CD4-positive, CD25-positive, alpha-beta regulatory T cell (primary cell): ENCODE data around the gene DBH. TPM values are rescaled to one million over a fixed set of nuclear protein-coding genes. Genes with fewer than 3 reads are reported as not detected.
A peak's percentile ranks its signal among the peaks of the same experiment; 100 is the strongest.

Experiments used
- ATAC-seq, 2 donors: fragments of 150-1000 bp; cut with Tn5 transposase; one replicate each; pipeline ENCODE4 v1.10.0; 2021; ENCODE audit warnings: low read depth in 2 of 2, moderate number of reproducible peaks in 2 of 2, moderate library complexity in 1 of 2
- DNase-seq, 3 donors: peaks; one replicate each; pipeline versions ENCODE4 v3.0.0 to v3.0.0-alpha.2; 2012 to 2022; ENCODE audit warnings: mixed read lengths in 1 of 3
- H3K27ac ChIP-seq: one replicate; pipeline ENCODE4 v1.7.0; 2013; ENCODE audit warnings: mild to moderate bottlenecking, low read length; ENCODE audit not compliant: insufficient read depth, poor library complexity, severe bottlenecking
- H3K27me3 ChIP-seq: one replicate; pipeline ENCODE4 v1.7.0; 2013; ENCODE audit warnings: low read length; ENCODE audit not compliant: control insufficient read depth, insufficient read depth
- H3K36me3 ChIP-seq: one replicate; pipeline ENCODE4 v1.7.0; 2013; ENCODE audit warnings: mild to moderate bottlenecking, low read length, moderate library complexity; ENCODE audit not compliant: control insufficient read depth, insufficient read depth
- H3K4me1 ChIP-seq: 2 replicates; pipeline ENCODE4 v1.7.0; 2013; ENCODE audit warnings: mild to moderate bottlenecking, low read length; ENCODE audit not compliant: insufficient read depth, control insufficient read depth, poor library complexity, severe bottlenecking
- H3K4me3 ChIP-seq: one replicate; pipeline ENCODE4 v1.7.0; 2013; ENCODE audit warnings: low read depth, mild to moderate bottlenecking, low read length, moderate library complexity
- H3K9me3 ChIP-seq, 2 experiments: 1 replicate in 1 of 2; 2 replicates in 1 of 2; pipeline ENCODE4 v1.7.0; 2013; ENCODE audit warnings: low read length in 2 of 2, mild to moderate bottlenecking in 1 of 2, moderate library complexity in 1 of 2; ENCODE audit not compliant: control insufficient read depth in 2 of 2
- H3K27ac Mint-ChIP-seq, 3 donors: one replicate each; pipeline ENCODE4 v1.8.0; 2020 to 2022; ENCODE audit warnings: mild to moderate bottlenecking in 3 of 3, mixed read lengths in 3 of 3, moderate library complexity in 2 of 3
- H3K27me3 Mint-ChIP-seq: one replicate; pipeline ENCODE4 v1.8.0; 2022; ENCODE audit warnings: mild to moderate bottlenecking, mixed read lengths
- H3K36me3 Mint-ChIP-seq: one replicate; pipeline ENCODE4 v1.8.0; 2020; ENCODE audit warnings: mixed read lengths
- H3K4me1 Mint-ChIP-seq, 4 donors: one replicate each; pipeline ENCODE4 v1.8.0; 2020 to 2022; ENCODE audit warnings: mixed read lengths in 4 of 4, mild to moderate bottlenecking in 1 of 4
- H3K4me3 Mint-ChIP-seq, 4 donors: one replicate each; pipeline ENCODE4 v1.8.0; 2020 to 2022; ENCODE audit warnings: mild to moderate bottlenecking in 4 of 4, mixed read lengths in 4 of 4, moderate library complexity in 3 of 4
- H3K9me3 Mint-ChIP-seq, 7 donors: one replicate each; pipeline ENCODE4 v1.8.0; 2020 to 2022; ENCODE audit warnings: mixed read lengths in 7 of 7, mild to moderate bottlenecking in 3 of 7, moderate library complexity in 2 of 7
- polyA plus RNA-seq, 4 donors: library from polyadenylated mRNA; unstranded; fragments of 300-500 nt; fragmentation: Illumina TruSeq; gene quantifications; one replicate each; pipeline ENCODE4 v1.2.3, GENCODE V29; 2021
- total RNA-seq: library from RNA; stranded (reverse); gene quantifications from one replicate; pipeline ENCODE4 v1.2.3, GENCODE V29; 2022

DBH gene
- total and polyA plus RNA-seq, 5 donors from 2014 or later: 0.12 TPM; not detected in 4

GRCh38 chr9:133605856-133606707 is 30.1 kb upstream of the DBH start:
- peaks cover 41% of the 10 kb centered on the region for H3K27me3 Mint-ChIP-seq
- H3K4me3 Mint-ChIP-seq: no peak overlapping the region
- no peak overlapping the region for H3K27ac Mint-ChIP-seq
- Histone ChIP-seq H3K36me3 (no peaks in the 10 kb centered on the region), H3K27me3 (peaks cover 2% of the 10 kb centered on the region), H3K27ac (no peak overlapping the region), H3K4me1 (no peaks in the 10 kb centered on the region), H3K4me3 (no peak overlapping the region), H3K9me3 (no peaks in the 10 kb centered on the region)
- peaks cover 0 to 11% (median 0%) of the 10 kb centered on the region in 4 donors for H3K4me1 Mint-ChIP-seq
- H3K9me3 Mint-ChIP-seq: peaks cover 0 to 4% (median 0%) of the 10 kb centered on the region in 7 donors
- no peaks in the 10 kb centered on the region for H3K36me3 Mint-ChIP-seq
- no peak for ATAC-seq
- DNase-seq: no peak

- peaks cover 43% of the 10 kb centered on the region for H3K27me3 Mint-ChIP-seq
- H3K36me3 Mint-ChIP-seq: no peaks in the 10 kb centered on the region
- no peaks in the 10 kb centered on the region for H3K9me3 ChIP-seq
- no peak overlapping the region for H3K27ac ChIP-seq
- H3K36me3 ChIP-seq: no peaks in the 10 kb centered on the region
- H3K9me3 Mint-ChIP-seq: peaks cover 0 to 4% (median 0%) of the 10 kb centered on the region in 7 donors
- H3K4me3 ChIP-seq: no peak overlapping the region
- no peak for ATAC-seq
- H3K4me1 ChIP-seq: no peaks in the 10 kb centered on the region
- H3K4me3 Mint-ChIP-seq: no peak overlapping the region
- DNase-seq: no peak
- H3K4me1 Mint-ChIP-seq: peaks cover 0 to 11% (median 0%) of the 10 kb centered on the region in 4 donors
- no peak overlapping the region for H3K27ac Mint-ChIP-seq
- peaks cover 2% of the 10 kb centered on the region for H3K27me3 ChIP-seq
These were observed 29.5 kb upstream of the DBH start for GRCh38 chr9:133606708-133607025.

DNA sequence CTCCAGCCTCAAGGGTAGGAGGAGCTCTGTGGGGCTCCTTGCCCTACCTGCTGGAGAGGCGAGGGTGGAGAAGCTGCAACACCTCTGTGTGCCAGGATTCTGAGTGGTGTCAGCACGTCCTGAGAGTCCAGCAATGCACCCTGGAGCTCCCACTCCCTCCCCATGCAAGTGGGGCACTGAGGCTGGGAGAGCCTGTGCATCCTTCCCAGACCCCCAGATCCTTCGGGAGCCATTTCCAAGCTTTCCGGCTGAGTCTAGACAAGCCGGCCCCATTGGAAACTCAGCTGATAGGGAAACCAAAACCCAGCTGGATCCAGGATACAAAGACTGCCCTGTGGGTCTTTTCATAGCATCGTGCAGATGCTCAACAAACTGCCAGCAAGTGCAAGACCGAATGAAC is 28.8 kb upstream of the DBH start:
- Histone ChIP-seq H3K36me3 (no peaks in the 10 kb centered on the region), H3K27ac (no peak overlapping the region), H3K4me1 (no peaks in the 10 kb centered on the region), H3K4me3 (no peak overlapping the region), H3K27me3 (peaks cover 2% of the 10 kb centered on the region), H3K9me3 (no peaks in the 10 kb centered on the region)
- no peak overlapping the region for H3K27ac Mint-ChIP-seq
- H3K9me3 Mint-ChIP-seq: peaks cover 0 to 6% (median 0%) of the 10 kb centered on the region in 7 donors
- DNase-seq (no peak), ATAC-seq (no peak)
- peaks cover 43% of the 10 kb centered on the region for H3K27me3 Mint-ChIP-seq
- H3K36me3 Mint-ChIP-seq: no peaks in the 10 kb centered on the region
- no peak overlapping the region for H3K4me3 Mint-ChIP-seq
- peaks cover 0 to 11% (median 0%) of the 10 kb centered on the region in 4 donors for H3K4me1 Mint-ChIP-seq

- Mint-ChIP-seq H3K4me3 (no peak overlapping the region), H3K9me3 (peaks cover 0 to 6% (median 0%) of the 10 kb centered on the region in 7 donors), H3K27me3 (peaks cover 43% of the 10 kb centered on the region), H3K4me1 (peaks cover 0 to 11% (median 0%) of the 10 kb centered on the region in 4 donors), H3K36me3 (no peaks in the 10 kb centered on the region), H3K27ac (no peak overlapping the region)
- Histone ChIP-seq H3K36me3 (no peaks in the 10 kb centered on the region), H3K9me3 (no peaks in the 10 kb centered on the region), H3K27me3 (peaks cover 2% of the 10 kb centered on the region), H3K4me1 (no peaks in the 10 kb centered on the region), H3K4me3 (no peak overlapping the region), H3K27ac (no peak overlapping the region)
- ATAC-seq (no peak), DNase-seq (no peak)
These were observed 28.2 kb upstream of the DBH start for GRCh38 chr9:133607976-133608375.

DNA sequence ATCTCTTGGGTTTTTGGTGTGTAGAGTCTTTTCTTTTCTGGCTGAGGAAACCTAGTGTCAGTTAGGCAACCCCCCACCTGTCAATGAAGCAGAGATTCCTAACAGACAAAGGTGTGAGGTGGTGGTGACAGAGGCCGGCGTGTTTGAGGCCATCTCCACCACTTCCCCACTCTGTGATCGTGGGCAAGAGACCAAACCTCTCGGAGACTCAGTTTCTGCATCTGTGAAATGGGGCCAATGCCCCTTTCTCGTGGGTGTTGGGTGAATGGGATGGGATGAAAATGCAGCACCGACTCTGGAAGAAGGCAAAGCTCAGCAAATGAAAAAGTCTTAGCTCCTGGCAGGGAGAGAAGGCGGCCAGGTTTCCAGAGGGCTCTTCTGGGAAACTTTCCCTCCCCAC is 27.8 kb upstream of the DBH start:
- Mint-ChIP-seq H3K27me3 (peaks cover 43% of the 10 kb centered on the region), H3K4me1 (peaks cover 0 to 11% (median 0%) of the 10 kb centered on the region in 4 donors), H3K36me3 (no peaks in the 10 kb centered on the region), H3K9me3 (peaks cover 0 to 6% (median 0%) of the 10 kb centered on the region in 7 donors), H3K27ac (no peak overlapping the region), H3K4me3 (peak overlapping the region in 1 of 4 donors; percentile 48)
- DNase-seq (no peak), ATAC-seq (no peak)
- Histone ChIP-seq H3K9me3 (no peaks in the 10 kb centered on the region), H3K36me3 (no peaks in the 10 kb centered on the region), H3K27me3 (peaks cover 2% of the 10 kb centered on the region), H3K27ac (no peak overlapping the region), H3K4me3 (no peak overlapping the region), H3K4me1 (no peaks in the 10 kb centered on the region)

GRCh38 chr9:133608889-133609288 is 27.3 kb upstream of the DBH start:
- H3K4me3 ChIP-seq: no peak overlapping the region
- Mint-ChIP-seq H3K36me3 (no peaks in the 10 kb centered on the region), H3K27me3 (peaks cover 43% of the 10 kb centered on the region)

GRCh38 chr9:133609311-133610098 is 26.7 kb upstream of the DBH start, which contains the start of gene FAM163B:
TSS of gene FAM163B (minus strand) at chr9:133609389. CDS start at chr9:133580223, 29,166 bp downstream.
- Histone ChIP-seq H3K27me3 (peaks cover 2% of the 10 kb centered on the region), H3K4me3 (no peak within 1 kb of the TSS), H3K36me3 (no peaks in the 10 kb centered on the region), H3K27ac (no peak within 1 kb of the TSS), H3K9me3 (no peaks in the 10 kb centered on the region), H3K4me1 (no peaks in the 10 kb centered on the region)
- H3K9me3 Mint-ChIP-seq: peaks cover 0 to 6% (median 0%) of the 10 kb centered on the region in 7 donors
- H3K27me3 Mint-ChIP-seq: peaks cover 43% of the 10 kb centered on the region
- H3K36me3 Mint-ChIP-seq: no peaks in the 10 kb centered on the region
- H3K27ac Mint-ChIP-seq: no peak within 1 kb of the TSS
- ATAC-seq (no peak), DNase-seq (peak in 2 of 3 donors; percentile 4 to 15)
- H3K4me1 Mint-ChIP-seq: peaks cover 0 to 7% (median 0%) of the 10 kb centered on the region in 4 donors
- H3K4me3 Mint-ChIP-seq: peak within 1 kb of the TSS in 1 of 4 donors; percentile 48

More at GRCh38 chr9:133608889-133609288, 27.3 kb upstream of the DBH start:
- Mint-ChIP-seq H3K27ac (no peak overlapping the region), H3K4me1 (peaks cover 0 to 11% (median 0%) of the 10 kb centered on the region in 4 donors), H3K9me3 (peaks cover 0 to 6% (median 0%) of the 10 kb centered on the region in 7 donors), H3K4me3 (no peak overlapping the region)
- Histone ChIP-seq H3K36me3 (no peaks in the 10 kb centered on the region), H3K4me1 (no peaks in the 10 kb centered on the region), H3K27me3 (peaks cover 2% of the 10 kb centered on the region), H3K27ac (no peak overlapping the region), H3K9me3 (no peaks in the 10 kb centered on the region)
- DNase-seq (no peak), ATAC-seq (no peak)
